Mammary epithelial cell (primary cell): ENCODE results near the gene EIF6.

Source experiments
- EZH2 ChIP-seq: IDR thresholded peaks from 2 replicates; pipeline ENCODE4 v1.6.1; 2012; ENCODE audit warnings: low read length, inconsistent platforms, borderline replicate concordance
- TF ChIP-seq, protein P1 (sequence below), 2 donors: IDR thresholded peaks in 1 of 2; conservative IDR thresholded peaks in 1 of 2; 2 replicates each; pipeline ENCODE4 v1.5.1; 2011 to 2012; ENCODE audit warnings: inconsistent platforms in 2 of 2, low read length in 2 of 2, mild to moderate bottlenecking in 2 of 2, control low read depth in 1 of 2, low read depth in 1 of 2; ENCODE audit not compliant: insufficient read depth in 1 of 2; ENCODE audit errors: extremely low read depth in 1 of 2

DNA sequence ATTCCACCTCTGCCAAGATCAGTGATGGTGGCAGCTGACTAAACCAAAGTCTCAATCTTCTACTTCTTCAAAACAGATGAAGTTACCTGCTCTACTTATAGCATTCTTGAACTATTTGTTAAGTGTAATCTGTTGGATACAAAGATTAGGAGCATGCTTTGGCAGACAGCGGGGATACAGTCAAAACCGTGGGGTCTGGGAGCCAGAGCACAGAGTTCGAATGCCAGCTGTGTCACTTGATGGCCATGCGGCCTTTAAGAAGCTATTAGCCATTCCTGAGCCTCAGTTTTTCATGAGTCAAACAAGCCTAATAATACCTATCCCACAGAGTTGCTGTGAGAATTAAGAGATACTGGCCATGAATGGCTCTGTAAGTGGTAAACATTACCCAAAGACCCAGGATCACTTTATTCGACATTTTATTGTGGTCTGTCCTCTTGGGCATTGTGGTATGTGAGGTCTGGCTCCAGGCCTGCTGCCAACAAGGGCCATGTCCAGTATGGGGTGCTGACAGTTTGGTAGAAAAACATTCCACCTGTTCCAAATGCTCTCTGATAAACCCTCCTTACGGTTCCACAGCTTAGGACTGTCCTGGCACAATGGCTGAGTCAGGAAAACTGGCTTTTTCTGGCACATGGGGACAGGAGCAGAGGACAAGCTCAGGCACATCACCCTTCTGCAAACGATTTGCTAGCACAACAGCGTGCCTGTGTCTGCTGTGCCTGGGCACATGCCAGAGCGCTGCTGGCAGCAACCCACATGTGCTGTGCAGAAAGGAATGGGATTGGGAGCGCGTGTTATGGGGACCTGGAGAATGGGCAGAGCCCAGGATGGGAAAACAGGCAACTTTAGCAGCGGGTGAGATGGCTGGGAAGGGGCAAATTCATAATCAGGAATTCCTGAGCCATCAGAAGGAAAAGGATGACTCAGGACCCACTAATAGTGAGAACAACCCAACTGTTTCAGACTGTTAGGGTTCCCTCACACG, 23.4 kb upstream of the EIF6 start:
- TF ChIP-seq EZH2 = no peak
- TF ChIP-seq, protein P1, sequence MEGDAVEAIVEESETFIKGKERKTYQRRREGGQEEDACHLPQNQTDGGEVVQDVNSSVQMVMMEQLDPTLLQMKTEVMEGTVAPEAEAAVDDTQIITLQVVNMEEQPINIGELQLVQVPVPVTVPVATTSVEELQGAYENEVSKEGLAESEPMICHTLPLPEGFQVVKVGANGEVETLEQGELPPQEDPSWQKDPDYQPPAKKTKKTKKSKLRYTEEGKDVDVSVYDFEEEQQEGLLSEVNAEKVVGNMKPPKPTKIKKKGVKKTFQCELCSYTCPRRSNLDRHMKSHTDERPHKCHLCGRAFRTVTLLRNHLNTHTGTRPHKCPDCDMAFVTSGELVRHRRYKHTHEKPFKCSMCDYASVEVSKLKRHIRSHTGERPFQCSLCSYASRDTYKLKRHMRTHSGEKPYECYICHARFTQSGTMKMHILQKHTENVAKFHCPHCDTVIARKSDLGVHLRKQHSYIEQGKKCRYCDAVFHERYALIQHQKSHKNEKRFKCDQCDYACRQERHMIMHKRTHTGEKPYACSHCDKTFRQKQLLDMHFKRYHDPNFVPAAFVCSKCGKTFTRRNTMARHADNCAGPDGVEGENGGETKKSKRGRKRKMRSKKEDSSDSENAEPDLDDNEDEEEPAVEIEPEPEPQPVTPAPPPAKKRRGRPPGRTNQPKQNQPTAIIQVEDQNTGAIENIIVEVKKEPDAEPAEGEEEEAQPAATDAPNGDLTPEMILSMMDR (conservative IDR thresholded peaks at IDR 0.05 in 1 of 2, IDR thresholded peaks at IDR 0.05 in 1 of 2; ENCODE audit: extremely low read depth in 1 of 2, insufficient read depth in 1 of 2, low read depth in 1 of 2, low read length in 2 of 2) = no peak
